B cell (primary cell): Measurements from ENCODE around the gene TSPAN9. TPM values are rescaled to one million over a fixed set of nuclear protein-coding genes. Genes with fewer than 3 reads are reported as not detected.

Source experiments
- ATAC-seq: fragments of 200-7000 bp; cut with Tn5 transposase; one replicate; pipeline ENCODE4 v1.10.0; 2021; ENCODE audit warnings: low read depth, mild to moderate bottlenecking, moderate number of reproducible peaks, moderate library complexity
- CTCF ChIA-PET: fragments of 350-600 bp; sonication (Branson Sonifier 250); formaldehyde crosslinking; loops from one replicate; lab custom pipeline; 2021; ENCODE audit warnings: antibody characterized with exemption, inconsistent platforms; lab: Charles Lee
- POLR2A ChIA-PET: fragments of 350-600 bp; sonication (Branson Sonifier 250); formaldehyde crosslinking; loops from one replicate; lab custom pipeline; 2021; ENCODE audit warnings: antibody characterized with exemption; lab: Charles Lee
- DNase-seq: peaks from one replicate; pipeline ENCODE4 v3.0.0; 2013
- H2AFZ ChIP-seq: 2 replicates; pipeline ENCODE4 v1.6.1; 2012; ENCODE audit warnings: mild to moderate bottlenecking, low read depth, low read length; ENCODE audit not compliant: insufficient read depth, poor library complexity, severe bottlenecking
- H3K27ac ChIP-seq, 2 donors: 1 replicate in 1 of 2; 2 replicates in 1 of 2; pipeline ENCODE4 v1.5.1; 2012 to 2013; ENCODE audit warnings: low read length in 2 of 2, mild to moderate bottlenecking in 2 of 2, moderate library complexity in 1 of 2
- H3K27me3 ChIP-seq, 4 experiments: fragments of 200-600 bp in 1 of 4; sonication (generic) in 1 of 4; replicated peaks in 1 of 4; 1 replicate in 2 of 4; 2 replicates in 2 of 4; pipeline versions ENCODE4 v1.6.1 to v1.7.0; 2013 to 2016; ENCODE audit warnings: low read length in 3 of 4, mild to moderate bottlenecking in 2 of 4, mixed read lengths in 1 of 4, moderate library complexity in 1 of 4; ENCODE audit not compliant: insufficient read depth in 4 of 4, control insufficient read depth in 3 of 4; ENCODE audit errors: control extremely low read depth in 1 of 4
- H3K36me3 ChIP-seq, 2 experiments: replicated peaks in 1 of 2; 1 replicate in 1 of 2; 2 replicates in 1 of 2; pipeline versions ENCODE4 v1.6.1 to v1.7.1; 2013; ENCODE audit warnings: low read length in 1 of 2; ENCODE audit not compliant: insufficient read depth in 2 of 2, control insufficient read depth in 1 of 2; ENCODE audit errors: control extremely low read depth in 1 of 2, extremely low read depth in 1 of 2
- H3K4me1 ChIP-seq, 2 donors: fragments of 200-600 bp in 1 of 2; sonication (generic) in 1 of 2; 1 replicate in 1 of 2; 2 replicates in 1 of 2; pipeline versions ENCODE4 v1.5.1 to v1.6.1; 2013 to 2017; ENCODE audit warnings: low read length in 2 of 2; ENCODE audit not compliant: control insufficient read depth in 2 of 2, insufficient read depth in 2 of 2
- H3K4me2 ChIP-seq: replicated peaks from 2 replicates; pipeline ENCODE3; 2012; ENCODE audit warnings: mild to moderate bottlenecking, low read depth, low read length; ENCODE audit not compliant: poor library complexity, severe bottlenecking
- H3K4me3 ChIP-seq, 5 experiments: fragments of 200-600 bp in 1 of 5; sonication (generic) in 1 of 5; 1 replicate in 3 of 5; 2 replicates in 2 of 5; pipeline versions ENCODE4 v1.5.1 to v1.7.0; 2011 to 2016; ENCODE audit warnings: low read length in 4 of 5, mild to moderate bottlenecking in 4 of 5, low read depth in 2 of 5, control low read depth in 1 of 5, moderate library complexity in 1 of 5; ENCODE audit not compliant: insufficient read depth in 1 of 5; ENCODE audit errors: control extremely low read depth in 1 of 5, extremely low read depth in 1 of 5
- H3K79me2 ChIP-seq: fragments of 200-600 bp; sonication (generic); one replicate; pipeline ENCODE4 v1.6.0; 2016; ENCODE audit warnings: low read length; ENCODE audit not compliant: control insufficient read depth, insufficient read depth
- H3K9ac ChIP-seq: fragments of 200-600 bp; sonication (generic); 2 replicates; pipeline ENCODE4 v1.6.1; 2017; ENCODE audit warnings: mild to moderate bottlenecking, low read length, moderate library complexity
- H3K9me3 ChIP-seq, 3 donors: one replicate each; pipeline versions ENCODE4 v1.6.1 to v1.7.1; 2013; ENCODE audit warnings: low read length in 2 of 3; ENCODE audit not compliant: control insufficient read depth in 2 of 3, insufficient read depth in 1 of 3; ENCODE audit errors: control extremely low read depth in 1 of 3
- H4K20me1 ChIP-seq: 2 replicates; pipeline ENCODE4 v1.6.0; 2012; ENCODE audit warnings: mild to moderate bottlenecking, low read length; ENCODE audit not compliant: insufficient read depth, control insufficient read depth, poor library complexity, severe bottlenecking
- H3K27ac Mint-ChIP-seq: one replicate; pipeline ENCODE4 v1.8.0; 2021; ENCODE audit warnings: mixed read lengths
- H3K27me3 Mint-ChIP-seq: one replicate; pipeline ENCODE4 v1.8.0; 2021; ENCODE audit warnings: mixed read lengths
- H3K4me1 Mint-ChIP-seq: one replicate; pipeline ENCODE4 v1.8.0; 2021; ENCODE audit warnings: mixed read lengths
- H3K4me3 Mint-ChIP-seq: one replicate; pipeline ENCODE4 v1.8.0; 2021; ENCODE audit warnings: mixed read lengths
- H3K9me3 Mint-ChIP-seq: one replicate; pipeline ENCODE4 v1.8.0; 2022; ENCODE audit warnings: mixed read lengths; ENCODE audit not compliant: insufficient read depth
- CTCF ChIP-seq: fragments of 200-600 bp; IDR thresholded peaks from one replicate; pipeline ENCODE4 v1.8.0; 2022; ENCODE audit warnings: antibody characterized with exemption, mild to moderate bottlenecking
- EZH2 ChIP-seq: IDR thresholded peaks from 2 replicates; pipeline ENCODE4 v1.6.1; 2012; ENCODE audit warnings: borderline replicate concordance, low read depth, mild to moderate bottlenecking, moderate library complexity, low read length; ENCODE audit not compliant: insufficient read depth, poor library complexity, severe bottlenecking
- WGBS: methylation state at CpG from one replicate; pipeline ENCODE4 v1.1.5; 2013; ENCODE audit warnings: missing lambda C conversion rate; ENCODE audit not compliant: insufficient coverage; 5-methylcytosine and 5-hydroxymethylcytosine counted together
- intact Hi-C: fragments of 100-400 bp; cut with micrococcal nuclease; formaldehyde crosslinking; loops from one replicate; pipeline ENCODE4 v1.10.0; 2022
- polyA plus RNA-seq: library from polyadenylated mRNA; depleted of rRNA; stranded (reverse); fragments of >200 nt; gene quantifications from 2 replicates; pipeline ENCODE4 v1.2.3, GENCODE V29; 2012
- total RNA-seq, 2 donors: library from RNA; stranded (reverse); fragments of 120-200 nt in 1 of 2; gene quantifications; 1 replicate in 1 of 2; 2 replicates in 1 of 2; pipeline versions ENCODE4 v1.2.3 to v1.2.4, GENCODE V29; 2013 to 2022

Gene TSPAN9
- total and polyA plus RNA-seq, 2 donors (not counting 1 experiment from before 2014, with no cell fraction given): 0.15 to 0.37 TPM

- Histone ChIP-seq H3K79me2 (no peaks in the 10 kb centered on the region), H4K20me1 (no peaks in the 10 kb centered on the region), H3K9ac (no peak overlapping the region), H3K27ac (no peak overlapping the region), H3K36me3 (no peaks in the 10 kb centered on the region), H3K4me1 (peaks cover 3 to 7% of the 10 kb centered on the region in 2 donors), H3K4me2 (peak overlapping the region; percentile 39), H3K9me3 (peaks cover 1 to 29% (median 2%) of the 10 kb centered on the region in 3 donors), H3K4me3 (no peak overlapping the region), H3K27me3 (no peaks in the 10 kb centered on the region), H2AFZ (peak overlapping the region; percentile 42)
- Mint-ChIP-seq H3K27me3 (peaks cover 3% of the 10 kb centered on the region), H3K9me3 (peaks cover 18% of the 10 kb centered on the region), H3K4me3 (peak overlapping the region; percentile 41), H3K4me1 (peaks cover 9% of the 10 kb centered on the region), H3K27ac (no peak overlapping the region)
- no peak for TF ChIP-seq EZH2
- TF ChIP-seq CTCF: no peak
- POLR2A ChIA-PET: no interaction called here
- intact Hi-C loops: no loop called here
- CTCF ChIA-PET: interaction anchor here (1.3 kb wide), 1 partner anchor 24 kb away, joined by 4 read pairs; no protein-coding TSS in a partner anchor
- ATAC-seq: no peak
- no peak for DNase-seq
- WGBS: 63% methylated on average over 9 of the region's 9 CpGs
These were observed 20.7 kb downstream of the TSPAN9 start for GRCh38 chr12:3097836-3098235.

DNA sequence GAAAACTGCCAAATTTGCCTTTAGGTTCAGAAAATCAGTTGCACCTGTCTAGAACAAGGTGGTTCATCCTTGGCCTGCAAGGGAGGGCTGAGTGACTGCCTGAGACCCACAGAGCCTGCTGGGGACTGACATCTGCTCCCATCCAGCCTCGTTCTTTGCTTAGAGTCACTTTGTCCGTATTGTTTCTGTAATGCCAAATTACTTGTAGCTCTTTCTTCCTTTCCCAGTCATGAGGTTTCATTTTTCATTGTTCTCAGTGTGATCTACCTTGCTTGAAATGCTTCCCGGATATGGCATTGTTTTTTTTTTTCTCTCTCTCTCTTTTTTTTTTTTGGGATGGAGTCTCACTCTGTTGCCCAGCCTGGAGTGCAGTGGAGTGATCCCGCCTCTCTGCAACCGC lies 21.3 kb downstream of the TSPAN9 start:
- Mint-ChIP-seq H3K9me3 (peaks cover 18% of the 10 kb centered on the region), H3K27ac (no peak overlapping the region), H3K4me3 (no peak overlapping the region), H3K4me1 (peaks cover 9% of the 10 kb centered on the region), H3K27me3 (peaks cover 7% of the 10 kb centered on the region)
- no peaks in the 10 kb centered on the region for H3K79me2 ChIP-seq
- H3K27me3 ChIP-seq: peaks cover 0 to under 1% (median 0%) of the 10 kb centered on the region in 4 experiments
- DNase-seq (no peak), ATAC-seq (no peak)
- intact Hi-C loops: no loop called here
- H4K20me1 ChIP-seq: no peaks in the 10 kb centered on the region
- ChIA-PET CTCF (no interaction called here), POLR2A (no interaction called here)
- H3K36me3 ChIP-seq: no peaks in the 10 kb centered on the region
- 100% methylated on average over 1 of the region's 5 CpGs for WGBS
- no peak overlapping the region for H3K4me3 ChIP-seq
- peaks cover 1 to 29% (median 2%) of the 10 kb centered on the region in 3 donors for H3K9me3 ChIP-seq
- H3K9ac ChIP-seq: no peak overlapping the region
- TF ChIP-seq CTCF (no peak), EZH2 (no peak)
- peaks cover 3 to 7% of the 10 kb centered on the region in 2 donors for H3K4me1 ChIP-seq
- no peak overlapping the region for H3K4me2 ChIP-seq
- no peak overlapping the region for H3K27ac ChIP-seq
- H2AFZ ChIP-seq: no peak overlapping the region
